ENCODE results near the gene LBP.
"Not testable (repeated sequence)": the region's sequence is repeated elsewhere in the genome, so short reads cannot be mapped to it uniquely, and the experiment has no call there.

Gene LBP

DNA sequence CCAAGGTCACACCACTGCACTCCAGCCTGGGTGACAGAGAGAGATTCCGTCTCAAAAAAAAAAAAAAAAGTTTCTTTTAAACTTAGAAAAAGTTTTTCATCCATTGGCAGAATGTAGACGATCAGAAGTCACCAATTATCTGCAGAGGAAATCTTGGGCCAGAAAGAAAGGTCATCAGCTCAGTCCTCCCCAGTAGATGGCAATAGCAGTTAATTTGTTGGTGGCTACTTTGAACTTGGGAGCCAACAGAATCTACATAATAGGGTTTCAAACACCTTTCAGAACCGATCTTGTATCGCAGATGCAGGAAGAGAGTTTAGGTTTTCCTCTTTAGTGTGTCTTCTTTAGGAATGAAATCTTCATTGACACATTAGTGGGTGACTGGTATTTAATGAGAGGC is 41.7 kb downstream of the LBP start:
- Histone ChIP-seq H3K27ac (ENCODE audit: low read depth, low read length) (no peak overlapping the region), H3K36me3 (ENCODE audit: control insufficient read depth, insufficient read depth, low read length) (no peaks in the 10 kb centered on the region), H3K4me3 (ENCODE audit: low read length) (no peak overlapping the region), H3K4me1 (ENCODE audit: control insufficient read depth, insufficient read depth, low read length) (no peaks in the 10 kb centered on the region), H3K9ac (ENCODE audit: low read length) (no peak overlapping the region), H3K27me3 (ENCODE audit: control insufficient read depth, insufficient read depth, low read length) (no peaks in the 10 kb centered on the region)

DNA sequence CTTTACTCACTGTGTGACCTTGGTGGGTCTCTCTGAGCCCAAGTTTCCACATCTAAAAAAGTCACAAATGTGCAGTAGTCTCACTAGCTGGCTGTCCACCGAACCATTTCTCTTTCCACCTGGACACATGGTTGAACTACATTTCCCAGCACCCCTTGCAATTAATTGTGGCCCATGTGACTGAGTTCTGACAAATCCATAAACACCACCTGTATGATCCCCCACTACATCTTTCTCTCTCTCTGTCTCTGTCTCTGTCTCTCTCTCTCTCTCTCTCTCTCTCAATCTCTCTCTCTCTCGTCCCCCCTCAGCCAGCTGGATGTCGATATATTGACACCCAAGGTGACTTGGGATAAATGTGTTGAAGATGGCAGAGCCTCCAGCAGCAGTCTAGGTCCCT is 46.1 kb downstream of the LBP start:
- Histone ChIP-seq H3K36me3 (ENCODE audit: control insufficient read depth, insufficient read depth, low read length) (no peaks in the 10 kb centered on the region), H3K9ac (ENCODE audit: low read length) (no peak overlapping the region), H3K4me3 (ENCODE audit: low read length) (no peak overlapping the region), H3K27me3 (ENCODE audit: control insufficient read depth, insufficient read depth, low read length) (no peaks in the 10 kb centered on the region), H3K27ac (ENCODE audit: low read depth, low read length) (no peak overlapping the region), H3K4me1 (ENCODE audit: control insufficient read depth, insufficient read depth, low read length) (no peaks in the 10 kb centered on the region)

DNA sequence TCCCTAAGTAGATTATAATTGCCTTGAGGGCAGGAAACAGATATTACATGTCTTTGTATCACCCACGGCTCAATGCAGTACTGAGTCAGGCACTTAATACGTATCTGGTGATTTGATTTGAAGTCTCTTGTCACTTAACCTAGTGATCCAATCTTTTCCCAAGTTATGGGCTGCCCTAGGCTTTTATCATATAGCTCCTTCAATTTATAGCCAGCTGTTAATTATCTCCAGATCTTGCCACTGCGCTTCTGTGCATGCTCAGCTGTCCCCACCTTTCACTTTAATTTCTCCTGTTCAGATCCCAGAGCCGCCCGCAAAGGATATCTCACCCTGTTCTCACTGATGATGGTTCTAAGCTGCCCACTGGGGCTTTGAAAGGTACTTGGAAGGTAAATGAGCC is 47.0 kb downstream of the LBP start:
- H3K9ac ChIP-seq (ENCODE audit: low read length) = no peak overlapping the region
- no peaks in the 10 kb centered on the region for H3K36me3 ChIP-seq (ENCODE audit: control insufficient read depth, insufficient read depth, low read length)
- H3K4me3 ChIP-seq (ENCODE audit: low read length) = no peak overlapping the region
- H3K27ac ChIP-seq (ENCODE audit: low read depth, low read length) = no peak overlapping the region
- H3K27me3 ChIP-seq (ENCODE audit: control insufficient read depth, insufficient read depth, low read length) = no peaks in the 10 kb centered on the region
- H3K4me1 ChIP-seq (ENCODE audit: control insufficient read depth, insufficient read depth, low read length) = no peaks in the 10 kb centered on the region

DNA sequence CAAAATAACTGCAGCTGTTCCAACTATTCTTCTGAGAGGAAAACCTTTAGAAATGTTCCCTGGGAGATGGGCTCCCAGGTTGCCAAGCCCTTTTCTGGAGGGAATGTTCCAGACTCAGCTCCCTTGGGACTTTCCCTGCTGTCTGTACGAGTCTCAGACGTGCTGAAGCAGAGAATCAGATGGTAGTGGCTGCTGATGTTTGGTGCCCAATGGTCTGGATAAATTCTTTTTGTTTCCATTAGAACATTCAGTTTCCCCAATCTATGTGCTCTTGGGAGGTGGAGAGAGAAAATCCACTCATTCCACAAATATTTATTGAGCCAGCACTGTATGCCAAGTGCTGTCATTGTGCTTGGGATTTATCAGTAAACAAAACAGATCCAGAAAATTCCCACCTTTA is 48.9 kb downstream of the LBP start:
- Histone ChIP-seq H3K36me3 (ENCODE audit: control insufficient read depth, insufficient read depth, low read length) (no peaks in the 10 kb centered on the region), H3K27ac (ENCODE audit: low read depth, low read length) (no peak overlapping the region), H3K27me3 (ENCODE audit: control insufficient read depth, insufficient read depth, low read length) (no peaks in the 10 kb centered on the region), H3K4me3 (ENCODE audit: low read length) (no peak overlapping the region), H3K9ac (ENCODE audit: low read length) (no peak overlapping the region), H3K4me1 (ENCODE audit: control insufficient read depth, insufficient read depth, low read length) (no peaks in the 10 kb centered on the region)

DNA sequence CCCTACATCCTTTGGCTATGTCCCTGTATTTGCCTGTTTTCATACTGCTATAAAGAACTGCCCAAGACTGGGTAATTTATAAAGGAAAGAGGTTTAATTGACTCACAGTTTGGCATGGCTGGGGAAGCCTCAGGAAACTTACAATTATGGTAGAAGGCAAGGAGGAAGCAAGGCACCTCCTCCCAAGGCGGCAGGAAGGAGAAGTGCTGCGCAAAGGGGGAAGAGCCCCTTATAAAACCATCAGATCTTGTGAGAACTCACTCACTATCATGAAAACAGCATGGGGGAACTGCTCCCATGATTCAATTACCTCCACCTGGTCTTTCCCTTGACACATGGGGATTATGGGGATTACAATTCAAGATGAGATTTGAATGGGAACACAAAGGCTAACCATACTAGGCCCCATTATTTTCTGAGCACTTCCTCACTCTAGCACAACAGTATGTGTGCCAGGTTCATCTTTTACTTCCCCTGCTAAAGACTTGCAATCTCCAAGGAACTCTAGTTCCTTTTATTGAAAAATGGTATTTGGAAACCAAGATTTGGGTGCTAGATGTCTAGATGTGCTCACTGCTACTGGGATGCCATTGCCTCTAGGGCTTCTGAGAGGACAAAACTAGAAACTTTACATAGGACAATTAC is 49.6 kb downstream of the LBP start:
- H3K36me3 ChIP-seq (ENCODE audit: control insufficient read depth, insufficient read depth, low read length); H3K27me3 ChIP-seq (ENCODE audit: control insufficient read depth, insufficient read depth, low read length); H3K9ac ChIP-seq (ENCODE audit: low read length); H3K27ac ChIP-seq (ENCODE audit: low read depth, low read length); H3K4me1 ChIP-seq (ENCODE audit: control insufficient read depth, insufficient read depth, low read length); H3K4me3 ChIP-seq (ENCODE audit: low read length): not testable (repeated sequence)

DNA sequence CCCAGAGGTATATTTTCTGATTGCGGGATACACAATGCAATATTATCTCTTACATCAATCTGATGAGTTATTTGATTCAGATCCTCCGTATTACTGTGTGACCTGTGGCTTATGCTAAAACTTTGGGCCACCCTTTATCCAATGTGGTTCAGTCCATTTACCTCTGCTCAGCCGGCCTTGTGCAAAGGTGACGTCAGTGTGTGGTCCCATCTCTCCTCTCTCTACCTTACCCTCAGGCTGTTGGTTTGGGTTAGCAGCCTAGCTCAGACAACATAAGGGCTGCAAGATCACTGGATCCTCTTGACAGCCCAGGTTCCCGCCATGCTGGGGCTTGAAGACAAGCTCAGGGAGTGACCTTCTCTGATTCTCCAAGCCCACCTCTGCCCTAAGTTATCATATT is 55.8 kb downstream of the LBP start:
- Histone ChIP-seq H3K27ac (ENCODE audit: low read depth, low read length) (no peak overlapping the region), H3K36me3 (ENCODE audit: control insufficient read depth, insufficient read depth, low read length) (no peaks in the 10 kb centered on the region), H3K9ac (ENCODE audit: low read length) (no peak overlapping the region), H3K4me1 (ENCODE audit: control insufficient read depth, insufficient read depth, low read length) (no peaks in the 10 kb centered on the region), H3K4me3 (ENCODE audit: low read length) (no peak overlapping the region), H3K27me3 (ENCODE audit: control insufficient read depth, insufficient read depth, low read length) (no peaks in the 10 kb centered on the region)

DNA sequence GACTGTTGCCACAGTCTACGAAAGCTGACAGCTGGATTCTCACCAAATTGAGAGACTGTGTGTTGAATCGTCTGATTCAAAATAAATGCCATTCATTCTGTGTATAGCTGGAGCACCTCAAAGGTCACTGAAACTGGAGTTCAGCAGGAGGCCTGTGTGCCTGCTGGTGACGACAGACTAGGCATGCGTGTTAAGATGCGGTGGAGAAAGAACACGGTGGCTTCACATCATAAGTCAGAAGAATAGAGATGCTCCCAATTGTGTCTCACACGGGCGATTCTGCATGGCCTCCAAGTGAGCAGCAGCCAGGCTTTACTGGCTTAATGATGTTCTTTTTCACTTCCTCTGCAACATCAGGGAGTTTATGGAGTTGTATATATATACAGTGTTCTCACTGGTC is 56.5 kb downstream of the LBP start:
- no peak overlapping the region for H3K4me3 ChIP-seq (ENCODE audit: low read length)
- no peak overlapping the region for H3K27ac ChIP-seq (ENCODE audit: low read depth, low read length)
- no peaks in the 10 kb centered on the region for H3K27me3 ChIP-seq (ENCODE audit: control insufficient read depth, insufficient read depth, low read length)
- H3K4me1 ChIP-seq (ENCODE audit: control insufficient read depth, insufficient read depth, low read length) = no peaks in the 10 kb centered on the region
- no peak overlapping the region for H3K9ac ChIP-seq (ENCODE audit: low read length)
- H3K36me3 ChIP-seq (ENCODE audit: control insufficient read depth, insufficient read depth, low read length) = no peaks in the 10 kb centered on the region

DNA sequence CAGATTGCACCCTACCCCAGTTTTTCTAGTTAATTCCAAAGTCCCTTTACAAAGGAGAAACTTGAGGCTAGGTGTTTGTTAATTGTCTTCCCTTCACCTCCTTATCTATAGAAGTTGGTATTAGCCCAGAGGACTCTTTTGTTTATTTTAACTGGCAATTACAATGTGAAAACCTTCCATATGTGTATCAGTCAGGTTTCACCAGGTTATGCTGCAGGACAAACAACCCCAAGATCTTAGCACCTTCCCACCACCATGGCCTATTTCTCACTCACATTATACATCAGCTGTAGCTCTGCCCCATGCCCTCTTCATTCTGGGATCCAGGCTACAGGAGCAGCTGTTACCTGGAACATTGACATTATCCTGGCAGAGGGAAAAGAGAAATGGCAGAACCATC is 57.7 kb downstream of the LBP start:
- H3K36me3 ChIP-seq (ENCODE audit: control insufficient read depth, insufficient read depth, low read length) = no peaks in the 10 kb centered on the region
- H3K9ac ChIP-seq (ENCODE audit: low read length) = no peak overlapping the region
- no peaks in the 10 kb centered on the region for H3K4me1 ChIP-seq (ENCODE audit: control insufficient read depth, insufficient read depth, low read length)
- H3K27me3 ChIP-seq (ENCODE audit: control insufficient read depth, insufficient read depth, low read length) = no peaks in the 10 kb centered on the region
- no peak overlapping the region for H3K27ac ChIP-seq (ENCODE audit: low read depth, low read length)
- no peak overlapping the region for H3K4me3 ChIP-seq (ENCODE audit: low read length)

DNA sequence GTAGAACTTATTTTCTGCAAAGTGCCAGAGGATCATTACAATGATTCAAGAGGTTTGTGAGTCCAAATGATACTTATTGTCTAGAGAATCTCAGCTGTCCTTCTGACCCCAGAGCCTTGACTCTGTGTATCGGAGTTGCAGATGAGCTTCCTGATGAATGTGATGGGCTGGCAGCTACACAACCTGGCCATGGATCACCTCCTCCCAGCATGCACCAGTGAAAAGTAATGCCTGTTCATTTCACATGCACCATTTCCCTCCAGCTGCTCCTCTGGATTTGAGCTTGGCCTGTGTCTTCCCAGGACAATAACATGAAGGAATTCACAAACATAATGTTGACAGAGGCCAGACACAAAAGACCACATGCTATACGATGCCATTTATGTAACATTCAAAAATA is 58.9 kb downstream of the LBP start:
- Histone ChIP-seq H3K9ac (ENCODE audit: low read length) (no peak overlapping the region), H3K27me3 (ENCODE audit: control insufficient read depth, insufficient read depth, low read length) (no peaks in the 10 kb centered on the region), H3K27ac (ENCODE audit: low read depth, low read length) (no peak overlapping the region), H3K36me3 (ENCODE audit: control insufficient read depth, insufficient read depth, low read length) (no peaks in the 10 kb centered on the region), H3K4me3 (ENCODE audit: low read length) (no peak overlapping the region), H3K4me1 (ENCODE audit: control insufficient read depth, insufficient read depth, low read length) (no peaks in the 10 kb centered on the region)

DNA sequence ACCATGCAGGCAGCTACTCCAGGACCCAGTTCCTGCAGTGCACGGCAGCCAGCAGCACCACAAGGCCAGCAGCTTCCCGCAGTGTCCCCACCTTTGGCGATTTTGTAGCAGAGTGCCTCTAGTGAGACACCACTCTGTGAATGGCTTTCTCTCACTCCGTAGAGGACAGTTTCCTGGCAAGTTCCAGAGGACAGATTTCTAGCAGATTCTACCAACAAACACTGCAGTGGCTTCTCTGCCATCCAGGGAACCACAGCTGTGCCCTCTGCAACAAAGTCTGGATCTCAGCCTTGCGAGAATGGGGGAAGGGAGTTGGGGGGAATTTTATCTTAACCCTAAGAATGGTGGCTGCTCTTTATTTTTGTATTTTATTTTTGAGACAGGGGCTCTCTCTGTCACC is 60.2 kb downstream of the LBP start:
- no peak overlapping the region for H3K9ac ChIP-seq (ENCODE audit: low read length)

DNA sequence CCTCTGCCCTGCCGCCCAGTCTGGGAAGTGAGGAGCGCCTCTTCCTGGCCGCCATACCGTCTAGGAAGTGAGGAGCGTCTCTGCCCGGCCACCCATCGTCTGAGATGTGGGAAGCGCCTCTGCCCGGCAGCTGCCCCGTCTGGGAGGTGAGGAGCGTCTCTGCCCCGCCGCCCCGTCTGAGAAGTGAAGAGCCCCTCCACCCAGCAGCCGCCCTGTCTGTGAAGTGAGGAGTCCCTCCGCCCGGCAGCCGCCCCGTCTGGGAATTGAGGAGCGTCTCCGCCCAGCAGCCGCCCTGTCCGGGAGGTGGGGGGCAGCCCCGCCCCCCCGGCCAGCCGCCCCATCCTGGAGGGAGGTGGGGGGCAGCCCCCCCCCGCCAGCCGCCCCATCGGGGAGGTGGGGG is 61.0 kb downstream of the LBP start:
- H3K4me1 ChIP-seq (ENCODE audit: control insufficient read depth, insufficient read depth, low read length) = no peaks in the 10 kb centered on the region
- peaks cover 7% of the 10 kb centered on the region for H3K36me3 ChIP-seq (ENCODE audit: control insufficient read depth, insufficient read depth, low read length)
- H3K27me3 ChIP-seq (ENCODE audit: control insufficient read depth, insufficient read depth, low read length) = no peaks in the 10 kb centered on the region
- H3K4me3 ChIP-seq (ENCODE audit: low read length) = no peak overlapping the region
- H3K27ac ChIP-seq (ENCODE audit: low read depth, low read length) = no peak overlapping the region
- no peak overlapping the region for H3K9ac ChIP-seq (ENCODE audit: low read length)

More for the DNA sequence above, 60.2 kb downstream of the LBP start:
- Histone ChIP-seq H3K4me1 (ENCODE audit: control insufficient read depth, insufficient read depth, low read length) (no peaks in the 10 kb centered on the region), H3K27ac (ENCODE audit: low read depth, low read length) (no peak overlapping the region), H3K27me3 (ENCODE audit: control insufficient read depth, insufficient read depth, low read length) (no peaks in the 10 kb centered on the region), H3K4me3 (ENCODE audit: low read length) (no peak overlapping the region), H3K36me3 (ENCODE audit: control insufficient read depth, insufficient read depth, low read length) (peaks cover 4% of the 10 kb centered on the region)

DNA sequence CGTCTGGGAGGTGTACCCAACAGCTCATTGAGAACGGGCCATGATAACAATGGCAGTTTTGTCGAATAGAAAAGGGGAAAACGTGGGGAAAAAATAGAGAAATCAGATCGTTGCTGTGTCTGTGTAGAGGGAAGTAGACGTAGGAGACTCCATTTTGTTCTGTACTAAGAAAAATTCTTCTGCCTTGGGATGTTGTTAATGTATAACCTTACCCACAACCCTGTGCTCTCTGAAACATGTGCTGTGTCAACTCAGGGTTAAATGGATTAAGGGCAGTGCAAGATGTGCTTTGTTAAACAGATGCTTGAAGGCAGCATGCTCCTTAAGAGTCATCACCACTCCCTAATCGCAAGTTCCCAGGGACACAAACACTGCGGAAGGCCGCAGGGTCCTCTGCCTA is 61.5 kb downstream of the LBP start:
- H3K9ac ChIP-seq (ENCODE audit: low read length); H3K27me3 ChIP-seq (ENCODE audit: control insufficient read depth, insufficient read depth, low read length); H3K36me3 ChIP-seq (ENCODE audit: control insufficient read depth, insufficient read depth, low read length); H3K4me1 ChIP-seq (ENCODE audit: control insufficient read depth, insufficient read depth, low read length); H3K4me3 ChIP-seq (ENCODE audit: low read length); H3K27ac ChIP-seq (ENCODE audit: low read depth, low read length): not testable (repeated sequence)

DNA sequence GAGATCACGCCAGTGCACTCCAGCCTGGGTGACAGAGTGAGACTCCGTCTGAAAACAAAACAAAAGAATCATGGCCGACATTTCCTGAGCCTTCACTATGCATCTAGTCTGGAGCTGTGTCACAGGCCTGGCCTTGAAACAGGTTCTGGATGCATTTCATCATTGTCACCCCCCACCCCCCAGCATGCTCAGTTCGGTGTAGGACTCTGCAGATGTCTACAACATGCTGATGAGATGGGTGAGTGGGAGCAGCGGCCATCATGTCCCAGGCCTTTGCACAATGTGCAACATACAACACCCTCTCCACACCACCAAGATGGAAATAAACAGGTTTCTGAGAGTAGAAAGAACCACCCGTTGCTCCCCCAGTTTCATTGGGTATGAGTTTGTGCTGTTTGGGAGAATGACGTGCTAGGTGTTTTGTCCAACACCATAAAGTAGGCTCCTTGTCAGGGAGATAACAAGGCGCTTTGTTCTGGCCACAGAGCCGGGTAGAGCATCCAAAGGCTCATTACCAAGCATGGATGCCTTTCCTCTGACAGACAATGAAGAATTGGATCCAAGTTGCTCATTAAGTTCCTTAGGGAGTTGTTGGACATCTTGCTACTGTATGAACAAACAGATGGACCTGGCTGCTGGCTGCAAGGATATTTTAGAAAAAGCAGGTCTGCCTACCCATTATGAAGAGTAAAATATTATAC is 66.7 kb downstream of the LBP start:
- Histone ChIP-seq H3K9ac (ENCODE audit: low read length) (no peak overlapping the region), H3K27ac (ENCODE audit: low read depth, low read length) (no peak overlapping the region), H3K27me3 (ENCODE audit: control insufficient read depth, insufficient read depth, low read length) (no peaks in the 10 kb centered on the region), H3K4me1 (ENCODE audit: control insufficient read depth, insufficient read depth, low read length) (no peaks in the 10 kb centered on the region), H3K36me3 (ENCODE audit: control insufficient read depth, insufficient read depth, low read length) (peaks cover 13% of the 10 kb centered on the region), H3K4me3 (ENCODE audit: low read length) (no peak overlapping the region)
